ENCODE measurements around the gene MAST4. TPM values are rescaled to one million over a fixed set of nuclear protein-coding genes. Genes with fewer than 3 reads are reported as not detected.

The MAST4 gene
- total and polyA plus RNA-seq, 2 donors from 2014 or later: 27.3 to 31.4 TPM

DNA sequence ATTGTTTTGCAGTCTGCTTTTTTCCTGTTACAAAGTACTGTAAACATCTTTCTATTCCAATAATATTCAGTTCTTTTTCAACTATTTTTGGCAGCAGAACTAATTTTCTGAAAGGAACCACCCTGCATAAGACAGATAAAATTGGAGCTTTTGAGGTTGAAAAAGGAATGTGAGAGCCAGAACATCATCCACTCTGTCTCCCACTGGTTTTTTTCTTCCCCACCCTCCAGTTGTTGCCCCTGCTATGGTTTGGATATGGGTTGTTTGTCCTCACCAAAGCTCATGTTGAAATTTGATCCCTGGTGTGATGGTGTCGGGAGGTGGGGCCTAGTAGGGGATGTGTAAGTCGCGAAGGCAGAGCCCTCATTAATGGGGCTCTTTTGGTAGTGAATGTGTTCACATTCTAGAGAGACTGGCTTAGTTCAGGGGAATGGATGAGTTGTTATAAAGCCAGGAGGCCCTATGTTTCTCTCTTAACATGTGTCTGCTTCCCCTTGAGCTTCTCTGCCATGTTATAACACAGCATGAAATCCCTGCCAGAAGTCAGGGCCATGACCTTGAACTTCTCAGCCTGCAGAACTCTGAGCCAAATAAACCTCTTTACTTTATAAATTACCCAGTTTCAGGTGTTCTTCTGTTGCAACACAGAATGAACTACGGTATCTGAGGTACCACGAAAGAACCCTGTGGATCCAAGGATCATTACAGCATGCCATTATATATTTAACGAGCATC lies 34.8 kb upstream of the MAST4 start:
- no peaks in the 10 kb centered on the region for H3K27me3 ChIP-seq (ENCODE audit: control insufficient read depth, insufficient read depth, low read length)

GRCh38 chr5:66565878-66566277 lies 30.3 kb upstream of the MAST4 start:
- no peak overlapping the region for H3K27ac ChIP-seq (ENCODE audit: low read depth in 2 of 2, low read length in 2 of 2)
- FAIRE-seq (no peak), DNase-seq (no peak)
- H3K9me3 ChIP-seq (ENCODE audit: control insufficient read depth in 2 of 3, insufficient read depth in 1 of 3, low read length in 3 of 3): no peaks in the 10 kb centered on the region
- no peaks in the 10 kb centered on the region for H3K36me3 ChIP-seq (ENCODE audit: control insufficient read depth in 2 of 3, insufficient read depth in 3 of 3, low read length in 3 of 3)
- H3K27me3 ChIP-seq (ENCODE audit: control insufficient read depth, insufficient read depth, low read length): no peaks in the 10 kb centered on the region
- no peak overlapping the region for H3K9ac ChIP-seq (ENCODE audit: low read length in 3 of 3)
- intact Hi-C loops (cut with DNase I): no loop called here
- no peak for TF ChIP-seq CTCF (IDR thresholded peaks at IDR 0.05; ENCODE audit: borderline replicate concordance, extremely low read depth, insufficient read depth)
- H3K4me1 ChIP-seq (ENCODE audit: control insufficient read depth in 2 of 3, insufficient read depth in 2 of 3, low read depth in 1 of 3, low read length in 3 of 3): no peaks in the 10 kb centered on the region
- no peak overlapping the region for H3K4me3 ChIP-seq (ENCODE audit: low read length in 3 of 3)

More for the DNA sequence above, 34.8 kb upstream of the MAST4 start:
- no peak for DNase-seq
- Histone ChIP-seq H3K9me3 (ENCODE audit: control insufficient read depth in 2 of 3, insufficient read depth in 1 of 3, low read length in 3 of 3) (no peaks in the 10 kb centered on the region), H3K4me1 (ENCODE audit: control insufficient read depth in 2 of 3, insufficient read depth in 2 of 3, low read depth in 1 of 3, low read length in 3 of 3) (no peaks in the 10 kb centered on the region), H3K36me3 (ENCODE audit: control insufficient read depth in 2 of 3, insufficient read depth in 3 of 3, low read length in 3 of 3) (no peaks in the 10 kb centered on the region), H3K4me3 (ENCODE audit: low read length in 3 of 3) (no peak overlapping the region), H3K9ac (ENCODE audit: low read length in 3 of 3) (no peak overlapping the region), H3K27ac (ENCODE audit: low read depth in 2 of 2, low read length in 2 of 2) (no peak overlapping the region)
- no peak for TF ChIP-seq CTCF (IDR thresholded peaks at IDR 0.05; ENCODE audit: borderline replicate concordance, extremely low read depth, insufficient read depth)
- FAIRE-seq: no peak
- intact Hi-C loops (cut with DNase I): no loop called here

GRCh38 chr5:66567474-66567873 lies 28.7 kb upstream of the MAST4 start:
- no peak for DNase-seq
- Histone ChIP-seq H3K27ac (ENCODE audit: low read depth in 2 of 2, low read length in 2 of 2) (no peak overlapping the region), H3K4me1 (ENCODE audit: control insufficient read depth in 2 of 3, insufficient read depth in 2 of 3, low read depth in 1 of 3, low read length in 3 of 3) (no peaks in the 10 kb centered on the region), H3K9me3 (ENCODE audit: control insufficient read depth in 2 of 3, insufficient read depth in 1 of 3, low read length in 3 of 3) (no peaks in the 10 kb centered on the region), H3K4me3 (ENCODE audit: low read length in 3 of 3) (no peak overlapping the region), H3K36me3 (ENCODE audit: control insufficient read depth in 2 of 3, insufficient read depth in 3 of 3, low read length in 3 of 3) (no peaks in the 10 kb centered on the region), H3K9ac (ENCODE audit: low read length in 3 of 3) (no peak overlapping the region), H3K27me3 (ENCODE audit: control insufficient read depth, insufficient read depth, low read length) (no peaks in the 10 kb centered on the region)
- intact Hi-C loops (cut with DNase I): no loop called here
- TF ChIP-seq CTCF (IDR thresholded peaks at IDR 0.05; ENCODE audit: borderline replicate concordance, extremely low read depth, insufficient read depth): no peak
- FAIRE-seq: no peak
